Liver (tissue), 9 donors: Measurements from ENCODE around the gene ARID4A. TPM values are rescaled to one million over a fixed set of nuclear protein-coding genes. Genes with fewer than 3 reads are reported as not detected.

Experiments
- DNase-seq: peaks from one replicate; pipeline ENCODE4 v3.0.0-alpha.2; 2017; ENCODE audit warnings: low spot score
- H3K27ac ChIP-seq, 2 donors: one replicate each; pipeline ENCODE4 v1.7.0; 2013; ENCODE audit warnings: inconsistent platforms in 2 of 2, low read length in 2 of 2, control low read depth in 1 of 2, low read depth in 1 of 2, mild to moderate bottlenecking in 1 of 2
- H3K27me3 ChIP-seq, 4 donors: one replicate each; pipeline versions ENCODE4 v1.6.1 to v1.7.0; 2013; ENCODE audit warnings: low read length in 3 of 4, inconsistent platforms in 1 of 4, mild to moderate bottlenecking in 1 of 4, moderate library complexity in 1 of 4; ENCODE audit not compliant: control insufficient read depth in 4 of 4, insufficient read depth in 4 of 4
- H3K36me3 ChIP-seq, 4 donors: one replicate each; pipeline versions ENCODE4 v1.6.1 to v1.7.0; 2013; ENCODE audit warnings: low read length in 3 of 4, mild to moderate bottlenecking in 3 of 4, low read depth in 1 of 4, moderate library complexity in 1 of 4; ENCODE audit not compliant: control insufficient read depth in 4 of 4, insufficient read depth in 3 of 4
- H3K4me1 ChIP-seq, 4 donors: one replicate each; pipeline versions ENCODE4 v1.6.1 to v1.7.0; 2013; ENCODE audit warnings: low read length in 3 of 4, mild to moderate bottlenecking in 3 of 4, moderate library complexity in 1 of 4; ENCODE audit not compliant: control insufficient read depth in 4 of 4, insufficient read depth in 4 of 4
- H3K4me3 ChIP-seq, 3 donors: one replicate each; pipeline versions ENCODE4 v1.6.1 to v1.7.0; 2013; ENCODE audit warnings: low read length in 3 of 3, control low read depth in 1 of 3, low read depth in 1 of 3, mild to moderate bottlenecking in 1 of 3
- H3K9ac ChIP-seq, 2 donors: one replicate each; pipeline ENCODE4 v1.7.0; 2013; ENCODE audit warnings: low read length in 2 of 2, mild to moderate bottlenecking in 2 of 2, moderate library complexity in 2 of 2, control low read depth in 1 of 2, low read depth in 1 of 2
- H3K9me3 ChIP-seq, 4 donors: one replicate each; pipeline versions ENCODE4 v1.6.1 to v1.7.0; 2013; ENCODE audit warnings: low read length in 3 of 4; ENCODE audit not compliant: control insufficient read depth in 4 of 4
- EGR1 ChIP-seq, 2 donors: IDR thresholded peaks; 2 replicates each; pipeline ENCODE4 v1.6.1; 2016 to 2018; ENCODE audit warnings: antibody characterized with exemption in 2 of 2, low read depth in 2 of 2
- FOXA1 ChIP-seq: IDR thresholded peaks from 2 replicates; pipeline ENCODE4 v1.6.1; 2016; ENCODE audit warnings: antibody characterized with exemption
- FOXA2 ChIP-seq: IDR thresholded peaks from 2 replicates; pipeline ENCODE4 v1.6.1; 2016; ENCODE audit warnings: antibody characterized with exemption
- GABPA ChIP-seq, 2 donors: IDR thresholded peaks in 1 of 2; conservative IDR thresholded peaks in 1 of 2; 2 replicates each; pipeline ENCODE4 v1.6.1; 2016; ENCODE audit warnings: antibody characterized with exemption in 2 of 2, mild to moderate bottlenecking in 1 of 2, moderate library complexity in 1 of 2
- HNF4A ChIP-seq, 2 donors: conservative IDR thresholded peaks; 2 replicates each; pipeline ENCODE4 v1.6.1; 2016; ENCODE audit warnings: antibody characterized with exemption in 2 of 2, mild to moderate bottlenecking in 2 of 2
- HNF4G ChIP-seq: IDR thresholded peaks from 2 replicates; pipeline ENCODE4 v1.6.1; 2016; ENCODE audit warnings: antibody characterized with exemption
- JUND ChIP-seq, 2 donors: IDR thresholded peaks; 2 replicates each; pipeline ENCODE4 v1.6.1; 2016; ENCODE audit warnings: antibody characterized with exemption in 2 of 2
- RXRA ChIP-seq, 2 donors: IDR thresholded peaks; 2 replicates each; pipeline ENCODE4 v1.6.1; 2017 to 2018; ENCODE audit warnings: antibody characterized with exemption in 2 of 2, mild to moderate bottlenecking in 1 of 2
- TAF1 ChIP-seq: conservative IDR thresholded peaks from 2 replicates; pipeline ENCODE4 v1.6.1; 2016; ENCODE audit warnings: antibody characterized with exemption, mild to moderate bottlenecking
- YY1 ChIP-seq: IDR thresholded peaks from 2 replicates; pipeline ENCODE4 v1.6.1; 2016; ENCODE audit warnings: antibody characterized with exemption, mild to moderate bottlenecking
- WGBS: extraction: QIAGEN DNeasy Blood & Tissue Kit; methylation state at CpG from one replicate; pipeline ENCODE4 v1.1.7; 2013; 5-methylcytosine and 5-hydroxymethylcytosine counted together
- polyA plus RNA-seq, 2 donors: library from polyadenylated mRNA; stranded (reverse) in 1 of 2; unstranded in 1 of 2; fragments of 200-250 nt in 1 of 2; fragments of >200 nt in 1 of 2; fragmentation: Nextera tagmentation in 1 of 2; extraction: Ambion mirVana in 1 of 2; gene quantifications; one replicate each; pipeline versions ENCODE4 v1.2.1 to v1.2.3, GENCODE V29; 2013 to 2015
- total RNA-seq, 2 donors: library from RNA; depleted of rRNA; stranded (reverse); fragments of >200 nt; gene quantifications; one replicate each; pipeline ENCODE4 v1.2.3, GENCODE V29; 2014
- TF ChIP-seq, protein P1 (sequence below): IDR thresholded peaks from 2 replicates; pipeline ENCODE4 v1.6.1; 2016; ENCODE audit warnings: antibody characterized with exemption
- TF ChIP-seq, protein P2 (sequence below): IDR thresholded peaks from 2 replicates; pipeline ENCODE4 v1.6.1; 2016; ENCODE audit warnings: antibody characterized with exemption
- TF ChIP-seq, protein P3 (sequence below): IDR thresholded peaks from 2 replicates; pipeline ENCODE4 v1.6.1; 2016; ENCODE audit warnings: antibody characterized with exemption
- TF ChIP-seq, protein P4 (sequence below): IDR thresholded peaks from 2 replicates; pipeline ENCODE4 v1.6.1; 2016; ENCODE audit warnings: antibody characterized with exemption, mild to moderate bottlenecking
- donor health status: healthy.
- donor health status: healthy.
- donor health status: healthy.
- donor health status: healthy.
- donor health status: healthy.

ARID4A gene
- total and polyA plus RNA-seq, 4 donors, result 3.8 to 26.9 (median 12.0) TPM

DNA sequence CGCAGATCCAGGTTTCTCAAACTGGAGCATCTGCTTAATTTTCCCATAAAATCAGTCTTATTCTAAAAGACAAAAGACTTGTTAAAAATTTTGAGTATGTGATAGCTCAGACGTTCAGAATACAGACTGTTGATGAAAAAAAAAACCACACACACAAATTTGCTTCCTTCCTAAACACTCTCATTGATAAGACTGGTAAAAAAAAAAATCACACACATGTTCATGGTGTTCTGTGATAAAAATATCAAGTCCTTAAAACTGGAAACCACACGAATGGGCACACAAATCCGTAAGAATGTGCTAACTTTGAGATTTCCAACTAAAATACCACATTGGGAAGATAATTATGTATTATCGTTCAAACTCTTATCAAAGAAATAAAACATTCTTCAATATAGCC lies 6.7 kb upstream of the ARID4A start:
- peaks cover 13 to 51% (median 44%) of the 10 kb centered on the region in 4 donors for H3K4me1 ChIP-seq
- no peak overlapping the region for H3K27ac ChIP-seq
- WGBS, result 73% methylated on average over 5 of the region's 5 CpGs
- no peaks in the 10 kb centered on the region for H3K9me3 ChIP-seq
- no peak for DNase-seq
- H3K4me3 ChIP-seq, result no peak overlapping the region
- H3K27me3 ChIP-seq, result no peaks in the 10 kb centered on the region
- H3K9ac ChIP-seq, result no peak overlapping the region
- TF ChIP-seq GABPA (IDR thresholded peaks at IDR 0.05 in 1 of 2, conservative IDR thresholded peaks at IDR 0.05 in 1 of 2), result no peak
- no peak for TF ChIP-seq JUND (IDR thresholded peaks at IDR 0.05)
- TF ChIP-seq TAF1, result no peak
- TF ChIP-seq, protein P1, sequence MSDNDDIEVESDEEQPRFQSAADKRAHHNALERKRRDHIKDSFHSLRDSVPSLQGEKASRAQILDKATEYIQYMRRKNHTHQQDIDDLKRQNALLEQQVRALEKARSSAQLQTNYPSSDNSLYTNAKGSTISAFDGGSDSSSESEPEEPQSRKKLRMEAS, result no peak
- TF ChIP-seq YY1, result no peak
- no peak for TF ChIP-seq HNF4A (conservative IDR thresholded peaks at IDR 0.05)
- TF ChIP-seq EGR1 (IDR thresholded peaks at IDR 0.05; ENCODE audit: low read depth in 2 of 2), result no peak
- TF ChIP-seq RXRA (IDR thresholded peaks at IDR 0.05), result no peak
- TF ChIP-seq, protein P2, sequence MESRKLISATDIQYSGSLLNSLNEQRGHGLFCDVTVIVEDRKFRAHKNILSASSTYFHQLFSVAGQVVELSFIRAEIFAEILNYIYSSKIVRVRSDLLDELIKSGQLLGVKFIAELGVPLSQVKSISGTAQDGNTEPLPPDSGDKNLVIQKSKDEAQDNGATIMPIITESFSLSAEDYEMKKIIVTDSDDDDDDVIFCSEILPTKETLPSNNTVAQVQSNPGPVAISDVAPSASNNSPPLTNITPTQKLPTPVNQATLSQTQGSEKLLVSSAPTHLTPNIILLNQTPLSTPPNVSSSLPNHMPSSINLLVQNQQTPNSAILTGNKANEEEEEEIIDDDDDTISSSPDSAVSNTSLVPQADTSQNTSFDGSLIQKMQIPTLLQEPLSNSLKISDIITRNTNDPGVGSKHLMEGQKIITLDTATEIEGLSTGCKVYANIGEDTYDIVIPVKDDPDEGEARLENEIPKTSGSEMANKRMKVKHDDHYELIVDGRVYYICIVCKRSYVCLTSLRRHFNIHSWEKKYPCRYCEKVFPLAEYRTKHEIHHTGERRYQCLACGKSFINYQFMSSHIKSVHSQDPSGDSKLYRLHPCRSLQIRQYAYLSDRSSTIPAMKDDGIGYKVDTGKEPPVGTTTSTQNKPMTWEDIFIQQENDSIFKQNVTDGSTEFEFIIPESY, result no peak
- TF ChIP-seq FOXA1, result no peak
- TF ChIP-seq, protein P3, sequence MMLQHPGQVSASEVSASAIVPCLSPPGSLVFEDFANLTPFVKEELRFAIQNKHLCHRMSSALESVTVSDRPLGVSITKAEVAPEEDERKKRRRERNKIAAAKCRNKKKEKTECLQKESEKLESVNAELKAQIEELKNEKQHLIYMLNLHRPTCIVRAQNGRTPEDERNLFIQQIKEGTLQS, result no peak
- H3K36me3 ChIP-seq, result peaks cover 8 to 35% (median 15%) of the 10 kb centered on the region in 4 donors

DNA sequence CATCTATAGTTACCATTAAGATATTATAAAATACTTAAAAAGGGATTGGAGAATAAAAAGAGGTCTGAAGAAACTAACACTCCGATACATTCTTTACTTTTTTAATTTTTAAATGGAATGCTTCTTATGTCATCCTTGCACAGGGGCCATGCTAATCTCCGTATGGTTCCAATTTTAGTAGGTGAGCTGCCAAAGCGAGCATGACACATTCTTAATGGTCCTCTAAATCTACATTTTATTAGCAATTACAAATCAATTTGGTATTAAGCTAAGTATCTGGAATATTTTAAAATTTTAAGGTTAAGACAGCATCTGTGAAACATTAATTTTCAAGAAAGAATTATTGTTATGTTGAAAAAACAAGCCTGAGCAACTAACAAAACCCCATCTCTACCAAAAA lies 6.2 kb upstream of the ARID4A start:
- 90% methylated on average over 3 of the region's 3 CpGs for WGBS

More for the DNA sequence above, 6.2 kb upstream of the ARID4A start:
- DNase-seq, result no peak
- Histone ChIP-seq H3K27ac (no peak overlapping the region), H3K9me3 (no peaks in the 10 kb centered on the region), H3K4me1 (peaks cover 12 to 48% (median 39%) of the 10 kb centered on the region in 4 donors), H3K9ac (no peak overlapping the region), H3K36me3 (peaks cover 8 to 35% (median 15%) of the 10 kb centered on the region in 4 donors), H3K27me3 (no peaks in the 10 kb centered on the region), H3K4me3 (no peak overlapping the region)
- TF ChIP-seq, protein P1, result no peak
- no peak for TF ChIP-seq TAF1
- TF ChIP-seq JUND (IDR thresholded peaks at IDR 0.05), result no peak
- TF ChIP-seq RXRA (IDR thresholded peaks at IDR 0.05), result no peak
- TF ChIP-seq, protein P4, sequence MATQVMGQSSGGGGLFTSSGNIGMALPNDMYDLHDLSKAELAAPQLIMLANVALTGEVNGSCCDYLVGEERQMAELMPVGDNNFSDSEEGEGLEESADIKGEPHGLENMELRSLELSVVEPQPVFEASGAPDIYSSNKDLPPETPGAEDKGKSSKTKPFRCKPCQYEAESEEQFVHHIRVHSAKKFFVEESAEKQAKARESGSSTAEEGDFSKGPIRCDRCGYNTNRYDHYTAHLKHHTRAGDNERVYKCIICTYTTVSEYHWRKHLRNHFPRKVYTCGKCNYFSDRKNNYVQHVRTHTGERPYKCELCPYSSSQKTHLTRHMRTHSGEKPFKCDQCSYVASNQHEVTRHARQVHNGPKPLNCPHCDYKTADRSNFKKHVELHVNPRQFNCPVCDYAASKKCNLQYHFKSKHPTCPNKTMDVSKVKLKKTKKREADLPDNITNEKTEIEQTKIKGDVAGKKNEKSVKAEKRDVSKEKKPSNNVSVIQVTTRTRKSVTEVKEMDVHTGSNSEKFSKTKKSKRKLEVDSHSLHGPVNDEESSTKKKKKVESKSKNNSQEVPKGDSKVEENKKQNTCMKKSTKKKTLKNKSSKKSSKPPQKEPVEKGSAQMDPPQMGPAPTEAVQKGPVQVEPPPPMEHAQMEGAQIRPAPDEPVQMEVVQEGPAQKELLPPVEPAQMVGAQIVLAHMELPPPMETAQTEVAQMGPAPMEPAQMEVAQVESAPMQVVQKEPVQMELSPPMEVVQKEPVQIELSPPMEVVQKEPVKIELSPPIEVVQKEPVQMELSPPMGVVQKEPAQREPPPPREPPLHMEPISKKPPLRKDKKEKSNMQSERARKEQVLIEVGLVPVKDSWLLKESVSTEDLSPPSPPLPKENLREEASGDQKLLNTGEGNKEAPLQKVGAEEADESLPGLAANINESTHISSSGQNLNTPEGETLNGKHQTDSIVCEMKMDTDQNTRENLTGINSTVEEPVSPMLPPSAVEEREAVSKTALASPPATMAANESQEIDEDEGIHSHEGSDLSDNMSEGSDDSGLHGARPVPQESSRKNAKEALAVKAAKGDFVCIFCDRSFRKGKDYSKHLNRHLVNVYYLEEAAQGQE, result no peak
- TF ChIP-seq, protein P3, result no peak
- TF ChIP-seq HNF4G, result no peak
- no peak for TF ChIP-seq YY1
- TF ChIP-seq FOXA2, result no peak
